Keratinocyte (primary cell): Measurements from ENCODE around the gene NRSN2.

Experiments
- CTCF ChIP-seq, 3 experiments: IDR thresholded peaks in 1 of 3; conservative IDR thresholded peaks in 1 of 3; optimal IDR thresholded peaks in 1 of 3; 2 replicates in 2 of 3; 3 replicates in 1 of 3; pipeline versions ENCODE3 to v1.5.1; 2011; ENCODE audit warnings: low read length in 3 of 3, mild to moderate bottlenecking in 3 of 3, moderate library complexity in 2 of 3, control low read depth in 1 of 3, inconsistent platforms in 1 of 3; ENCODE audit not compliant: insufficient read depth in 2 of 3; ENCODE audit errors: extremely low read depth in 1 of 3
- EZH2 ChIP-seq: IDR thresholded peaks from one replicate; pipeline ENCODE4 v1.6.1; 2012; ENCODE audit warnings: inconsistent platforms, mild to moderate bottlenecking, low read length, moderate library complexity

GRCh38 chr20:383889-384288 lies 37.0 kb downstream of the NRSN2 start:
- no peak for TF ChIP-seq CTCF (optimal IDR thresholded peaks at IDR 0.05 in 1 of 3, IDR thresholded peaks at IDR 0.05 in 1 of 3, conservative IDR thresholded peaks at IDR 0.05 in 1 of 3; ENCODE audit: extremely low read depth in 1 of 3, insufficient read depth in 2 of 3, low read length in 3 of 3)
- no peak for TF ChIP-seq EZH2
